Uterus (tissue), 2 donors: Measurements from ENCODE around the gene KPNA1.

Experiments
- POLR2A ChIP-seq, 2 donors: fragments of 450-650 bp; IDR thresholded peaks; one replicate each; pipeline ENCODE4 v1.6.1; 2016; ENCODE audit warnings: antibody characterized with exemption in 2 of 2, mild to moderate bottlenecking in 1 of 2, moderate library complexity in 1 of 2
- TF ChIP-seq, protein P1 (sequence below), 4 experiments: fragments of 200-600 bp in 2 of 4; fragments of 450-650 bp in 2 of 4; sonication (generic) in 2 of 4; IDR thresholded peaks; one replicate each; pipeline ENCODE4 v1.5.1; 2016 to 2019; ENCODE audit warnings: antibody characterized with exemption in 4 of 4, mild to moderate bottlenecking in 2 of 4, moderate library complexity in 1 of 4

DNA sequence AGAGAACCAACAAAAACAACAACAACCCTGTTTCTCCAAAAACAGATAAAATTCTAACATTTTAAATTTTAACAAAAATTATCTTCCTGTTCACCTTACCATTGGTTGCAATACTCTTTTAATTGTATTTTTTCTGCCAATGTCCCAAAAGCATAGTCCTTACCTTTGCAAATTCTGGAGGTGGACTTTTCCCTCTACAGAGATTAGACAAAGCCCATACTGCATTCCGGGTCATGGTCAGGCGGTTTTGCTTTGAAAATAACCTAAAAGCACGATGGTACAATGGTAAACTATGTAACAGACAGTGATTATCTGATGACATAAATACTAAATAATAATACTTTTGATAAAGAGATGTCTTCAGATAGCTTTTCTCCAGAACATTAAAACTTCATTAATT is 63.4 kb downstream of the KPNA1 start:
- TF ChIP-seq, protein P1, sequence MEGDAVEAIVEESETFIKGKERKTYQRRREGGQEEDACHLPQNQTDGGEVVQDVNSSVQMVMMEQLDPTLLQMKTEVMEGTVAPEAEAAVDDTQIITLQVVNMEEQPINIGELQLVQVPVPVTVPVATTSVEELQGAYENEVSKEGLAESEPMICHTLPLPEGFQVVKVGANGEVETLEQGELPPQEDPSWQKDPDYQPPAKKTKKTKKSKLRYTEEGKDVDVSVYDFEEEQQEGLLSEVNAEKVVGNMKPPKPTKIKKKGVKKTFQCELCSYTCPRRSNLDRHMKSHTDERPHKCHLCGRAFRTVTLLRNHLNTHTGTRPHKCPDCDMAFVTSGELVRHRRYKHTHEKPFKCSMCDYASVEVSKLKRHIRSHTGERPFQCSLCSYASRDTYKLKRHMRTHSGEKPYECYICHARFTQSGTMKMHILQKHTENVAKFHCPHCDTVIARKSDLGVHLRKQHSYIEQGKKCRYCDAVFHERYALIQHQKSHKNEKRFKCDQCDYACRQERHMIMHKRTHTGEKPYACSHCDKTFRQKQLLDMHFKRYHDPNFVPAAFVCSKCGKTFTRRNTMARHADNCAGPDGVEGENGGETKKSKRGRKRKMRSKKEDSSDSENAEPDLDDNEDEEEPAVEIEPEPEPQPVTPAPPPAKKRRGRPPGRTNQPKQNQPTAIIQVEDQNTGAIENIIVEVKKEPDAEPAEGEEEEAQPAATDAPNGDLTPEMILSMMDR (IDR thresholded peaks at IDR 0.05) = no peak
- no peak for TF ChIP-seq POLR2A (IDR thresholded peaks at IDR 0.05)
